ENCODE data around the gene RBM22.

Gene RBM22

DNA sequence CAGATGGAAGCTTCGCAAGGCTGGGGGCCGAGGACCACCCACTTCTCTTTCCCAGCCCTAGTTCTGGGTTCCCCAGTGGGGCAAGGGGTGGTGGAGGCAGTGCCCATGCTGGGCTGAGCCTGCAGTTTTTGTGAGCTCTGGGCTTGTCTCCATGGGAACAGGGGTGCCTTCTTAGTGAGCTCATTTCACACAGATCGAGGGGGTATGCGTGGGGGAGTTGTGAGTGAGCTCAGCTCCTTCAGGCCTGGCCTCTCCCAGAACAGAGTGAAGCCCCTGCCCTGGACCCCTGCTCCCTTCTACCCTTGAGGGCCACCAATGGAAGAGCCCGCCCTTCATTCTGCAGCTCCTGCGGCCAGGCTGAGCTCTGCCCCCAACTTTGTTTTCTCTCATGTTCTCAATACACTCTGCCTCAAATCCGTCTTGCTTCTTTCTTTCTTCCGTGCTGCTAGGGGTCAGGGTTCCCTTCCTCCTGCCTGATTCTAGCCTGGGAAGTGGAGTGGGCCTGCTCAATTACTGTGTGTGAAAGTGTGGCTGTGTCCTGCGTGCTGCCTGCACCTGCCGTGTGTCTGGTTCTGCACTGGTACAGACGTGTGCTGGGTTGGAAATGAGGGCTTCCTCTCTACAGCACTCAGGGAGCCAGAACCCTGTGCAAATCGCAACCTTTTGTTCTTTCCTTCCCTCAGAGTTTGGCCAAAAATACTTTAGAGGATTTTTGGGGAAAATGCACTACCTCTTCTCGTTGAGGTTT is 48.8 kb downstream of the RBM22 start:
- DNase-seq = no peak

DNA sequence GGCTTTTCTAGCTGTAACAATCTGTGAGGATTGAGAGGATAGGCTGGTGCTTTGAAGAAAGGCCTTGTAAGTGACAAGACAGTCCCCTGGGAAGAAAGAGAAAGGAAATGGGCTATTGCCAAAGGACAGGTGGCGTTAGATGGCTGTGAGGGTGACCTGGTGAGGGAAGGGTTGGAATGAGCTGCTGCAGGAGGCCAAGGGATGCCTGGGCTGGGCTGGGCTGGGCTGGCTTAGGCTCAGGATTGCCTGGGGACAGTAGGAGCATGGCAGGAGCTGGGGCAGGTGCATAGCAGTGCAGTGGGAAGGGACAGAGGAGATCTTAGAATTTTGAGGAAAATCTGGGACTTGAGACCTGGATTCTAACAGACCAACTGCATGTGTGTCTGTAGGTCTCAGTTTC is 49.5 kb downstream of the RBM22 start:
- DNase-seq = no peak

DNA sequence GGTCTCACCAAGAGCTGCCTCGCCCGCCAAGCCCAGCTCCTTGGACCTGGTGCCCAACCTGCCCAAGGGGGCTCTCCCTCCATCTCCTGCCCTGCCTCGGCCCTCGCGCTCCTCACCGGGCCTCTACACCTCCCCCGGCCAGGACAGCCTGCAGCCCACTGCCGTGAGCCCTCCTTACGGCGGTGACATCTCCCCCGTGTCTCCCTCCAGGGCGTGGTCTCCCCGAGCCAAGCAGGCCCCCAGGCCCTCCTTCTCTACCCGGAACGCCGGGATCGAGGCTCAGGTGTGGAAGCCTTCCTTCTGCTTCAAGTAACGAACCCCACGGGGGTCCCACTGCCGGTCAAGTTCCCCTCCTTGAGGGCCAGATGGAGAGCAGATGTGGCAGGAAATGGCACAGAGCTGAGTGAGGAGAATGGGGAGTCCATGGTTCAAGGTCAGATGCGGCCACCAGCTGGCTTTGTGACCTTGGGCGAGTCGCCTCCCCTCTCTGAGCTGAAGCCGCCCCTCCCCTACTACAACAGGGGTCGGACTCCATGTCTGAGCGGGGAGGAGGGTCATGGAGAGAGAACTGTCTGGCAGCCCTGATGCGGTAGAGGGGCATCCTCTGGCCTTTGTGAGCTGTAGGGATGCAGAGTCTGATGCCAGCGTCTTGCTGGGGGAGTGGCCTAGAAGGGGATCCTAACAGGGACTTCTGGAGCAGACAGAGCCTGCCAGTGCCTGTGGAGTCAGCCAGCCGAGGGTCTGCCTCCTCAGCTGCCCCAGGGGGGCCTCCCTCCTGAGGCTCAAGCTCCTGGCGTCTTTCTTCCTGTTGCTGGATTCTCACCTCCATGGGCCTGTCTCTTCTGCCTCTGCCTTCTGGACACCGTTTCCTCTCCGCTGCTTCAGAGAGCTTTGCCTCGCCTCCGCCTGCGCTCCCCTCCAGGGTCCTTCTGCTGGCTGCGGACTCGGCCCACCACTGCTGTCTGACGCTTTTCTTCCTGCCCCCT is 50.5 kb downstream of the RBM22 start:
- DNase-seq = no peak

DNA sequence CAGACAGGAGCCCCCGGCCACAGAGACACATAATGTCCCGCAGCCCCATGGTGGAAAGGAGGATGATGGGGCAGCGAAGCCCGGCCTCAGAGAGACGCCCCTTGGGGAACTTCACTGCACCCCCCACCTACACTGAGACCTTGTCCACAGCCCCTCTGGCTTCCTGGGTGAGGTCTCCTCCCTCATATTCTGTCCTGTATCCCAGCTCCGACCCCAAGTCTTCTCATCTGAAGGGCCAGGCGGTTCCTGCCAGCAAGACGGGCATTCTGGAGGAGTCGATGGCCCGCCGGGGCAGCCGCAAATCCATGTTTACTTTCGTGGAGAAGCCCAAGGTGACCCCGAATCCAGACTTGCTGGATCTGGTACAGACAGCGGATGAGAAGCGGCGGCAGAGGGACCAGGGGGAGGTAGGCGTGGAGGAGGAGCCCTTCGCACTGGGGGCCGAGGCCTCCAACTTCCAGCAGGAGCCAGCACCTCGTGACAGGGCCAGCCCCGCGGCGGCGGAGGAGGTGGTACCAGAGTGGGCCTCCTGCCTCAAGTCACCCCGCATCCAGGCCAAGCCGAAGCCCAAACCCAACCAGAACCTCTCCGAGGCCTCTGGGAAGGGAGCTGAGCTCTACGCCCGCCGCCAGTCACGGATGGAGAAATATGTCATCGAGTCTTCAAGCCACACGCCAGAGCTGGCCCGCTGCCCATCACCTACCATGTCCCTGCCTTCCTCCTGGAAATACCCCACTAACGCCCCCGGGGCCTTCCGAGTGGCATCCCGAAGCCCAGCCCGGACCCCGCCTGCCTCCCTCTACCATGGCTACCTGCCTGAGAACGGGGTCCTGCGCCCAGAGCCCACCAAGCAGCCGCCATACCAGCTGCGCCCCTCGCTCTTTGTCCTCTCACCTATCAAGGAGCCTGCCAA is 51.5 kb downstream of the RBM22 start:
- DNase-seq = no peak

DNA sequence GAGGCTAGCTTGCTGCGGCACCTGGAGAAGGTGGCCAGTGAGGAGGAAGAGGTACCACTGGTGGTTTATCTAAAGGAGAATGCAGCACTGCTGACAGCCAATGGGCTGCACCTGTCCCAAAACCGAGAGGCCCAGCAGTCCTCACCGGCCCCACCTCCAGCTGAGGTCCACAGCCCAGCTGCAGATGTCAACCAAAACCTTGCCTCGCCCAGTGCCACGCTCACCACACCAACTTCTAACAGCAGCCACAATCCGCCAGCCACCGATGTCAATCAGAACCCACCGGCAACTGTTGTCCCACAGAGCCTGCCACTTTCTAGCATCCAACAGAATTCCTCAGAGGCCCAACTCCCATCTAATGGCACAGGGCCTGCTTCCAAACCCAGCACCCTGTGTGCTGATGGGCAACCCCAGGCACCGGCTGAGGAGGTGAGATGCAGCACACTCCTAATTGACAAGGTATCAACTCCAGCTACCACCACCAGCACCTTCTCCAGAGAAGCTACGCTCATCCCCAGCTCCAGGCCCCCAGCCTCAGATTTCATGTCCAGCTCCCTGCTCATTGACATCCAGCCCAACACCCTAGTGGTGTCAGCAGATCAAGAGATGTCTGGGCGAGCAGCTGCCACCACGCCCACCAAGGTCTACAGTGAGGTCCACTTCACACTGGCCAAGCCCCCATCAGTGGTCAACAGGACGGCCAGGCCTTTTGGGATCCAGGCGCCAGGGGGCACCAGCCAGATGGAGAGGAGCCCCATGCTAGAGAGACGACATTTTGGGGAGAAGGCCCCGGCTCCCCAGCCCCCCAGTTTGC is 52.4 kb downstream of the RBM22 start:
- DNase-seq = no peak

DNA sequence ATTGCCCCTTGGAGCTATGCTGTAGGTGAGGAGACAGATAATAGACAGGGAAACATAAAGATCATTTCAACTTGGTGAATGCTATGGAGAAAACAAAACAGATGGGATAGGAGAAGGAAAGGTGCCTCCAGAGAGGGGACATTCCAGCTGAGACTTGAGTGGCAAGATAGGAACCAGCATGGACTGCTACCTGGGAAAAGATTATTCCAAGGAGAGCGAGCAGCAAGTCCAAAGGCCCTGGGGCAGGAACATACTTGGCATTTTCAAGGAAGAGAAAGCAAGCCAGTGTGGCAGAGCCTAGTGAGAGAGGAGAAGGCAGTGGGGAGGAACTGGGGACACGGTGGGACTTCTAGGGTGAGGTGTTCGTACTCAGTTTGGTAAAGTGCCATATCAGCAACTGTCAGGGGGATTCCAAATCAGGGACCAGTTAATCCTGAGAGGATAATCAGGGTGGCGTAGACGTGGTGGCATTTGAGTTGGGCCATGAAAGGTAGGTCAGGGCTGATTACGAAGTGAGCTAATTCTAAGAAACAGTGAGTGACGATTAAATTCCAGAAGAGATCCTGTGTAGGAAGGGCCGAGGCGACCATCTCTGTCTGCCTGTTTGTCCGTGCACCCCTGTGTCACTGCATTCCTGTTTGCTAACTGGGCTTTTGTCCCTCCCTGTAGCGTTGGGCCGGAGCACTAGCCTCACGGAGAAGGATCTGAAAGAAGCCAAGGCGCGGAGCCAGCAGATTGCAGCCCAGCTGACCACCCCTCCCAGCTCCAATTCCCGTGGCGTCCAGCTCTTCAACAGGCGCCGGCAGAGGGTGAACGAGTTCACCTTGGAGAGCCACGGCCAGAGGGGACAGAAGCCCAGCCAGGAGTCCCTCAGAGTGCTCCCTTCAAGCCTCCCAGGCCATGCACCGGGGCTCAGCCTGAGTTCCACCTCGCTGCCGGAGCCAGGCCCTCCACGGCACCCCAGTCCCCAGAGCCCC is 53.3 kb downstream of the RBM22 start:
- DNase-seq = no peak

DNA sequence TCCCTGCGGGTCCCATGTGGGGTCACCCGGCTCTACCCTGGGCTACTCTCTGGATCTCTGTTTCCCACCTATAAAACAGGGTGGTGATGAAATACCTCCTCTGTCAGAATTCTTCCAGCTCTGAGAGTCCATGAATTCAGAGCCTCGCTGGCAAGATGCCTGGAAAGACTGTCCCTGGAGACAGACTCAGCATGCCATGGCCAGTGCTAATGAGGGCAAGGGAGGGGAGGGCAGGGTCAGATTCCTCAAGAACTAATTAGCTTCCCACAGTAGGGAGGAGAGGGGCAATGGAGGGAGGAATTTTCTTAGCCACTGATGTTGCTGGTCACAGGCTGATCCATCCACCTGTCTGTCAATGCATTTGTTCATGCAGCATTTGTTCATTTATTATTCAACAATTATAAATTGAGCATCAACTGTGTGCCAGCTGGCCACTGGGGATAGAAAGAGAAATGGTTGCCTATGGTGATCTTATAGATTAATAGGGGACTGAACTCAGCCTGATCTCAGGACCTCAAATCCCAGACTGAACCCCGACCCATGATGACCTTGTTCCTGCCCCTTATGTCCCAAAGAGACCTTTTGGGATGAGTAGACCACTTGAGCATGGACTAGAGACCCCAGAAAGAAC is 55.7 kb downstream of the RBM22 start:
- DNase-seq = no peak

DNA sequence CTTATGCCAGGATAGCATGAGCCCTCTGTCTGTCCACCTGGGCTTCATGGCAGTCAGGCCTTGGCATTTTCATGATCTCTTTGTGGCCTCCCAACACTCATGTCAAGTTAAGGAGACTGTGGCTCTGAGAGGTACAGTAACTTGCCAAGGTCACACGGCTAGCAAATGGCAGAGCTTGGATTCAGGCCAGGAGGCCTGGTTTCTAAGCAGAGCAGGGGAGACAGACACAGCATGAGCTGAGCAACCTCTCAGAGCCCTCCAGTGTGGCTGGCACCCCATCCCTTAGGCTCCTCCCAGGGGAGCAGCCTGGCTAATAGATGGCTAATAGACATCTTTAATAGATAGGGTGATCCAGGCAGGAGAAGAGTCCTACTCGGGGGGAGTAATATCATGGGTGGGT is 56.3 kb downstream of the RBM22 start:
- no peak for DNase-seq

DNA sequence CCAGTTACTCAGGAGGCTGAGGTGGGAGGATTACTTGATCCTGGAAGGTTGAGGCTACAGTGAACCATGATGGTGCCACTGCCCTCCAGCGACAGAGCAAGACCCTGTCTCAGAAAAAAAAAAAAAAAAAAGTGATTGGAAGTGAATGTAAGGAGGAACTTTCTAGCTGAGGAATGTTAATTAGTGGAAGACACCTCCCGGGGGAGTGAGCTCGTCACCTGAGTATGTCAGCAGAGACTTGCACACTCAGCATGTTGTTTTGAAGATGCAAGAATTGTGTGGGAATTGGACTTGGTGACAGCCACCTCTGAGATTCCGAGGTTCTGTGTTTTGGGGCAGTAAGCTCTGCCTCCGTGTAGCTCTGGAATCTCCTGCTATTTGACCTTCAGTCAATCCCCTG is 56.8 kb downstream of the RBM22 start:
- DNase-seq = no peak

DNA sequence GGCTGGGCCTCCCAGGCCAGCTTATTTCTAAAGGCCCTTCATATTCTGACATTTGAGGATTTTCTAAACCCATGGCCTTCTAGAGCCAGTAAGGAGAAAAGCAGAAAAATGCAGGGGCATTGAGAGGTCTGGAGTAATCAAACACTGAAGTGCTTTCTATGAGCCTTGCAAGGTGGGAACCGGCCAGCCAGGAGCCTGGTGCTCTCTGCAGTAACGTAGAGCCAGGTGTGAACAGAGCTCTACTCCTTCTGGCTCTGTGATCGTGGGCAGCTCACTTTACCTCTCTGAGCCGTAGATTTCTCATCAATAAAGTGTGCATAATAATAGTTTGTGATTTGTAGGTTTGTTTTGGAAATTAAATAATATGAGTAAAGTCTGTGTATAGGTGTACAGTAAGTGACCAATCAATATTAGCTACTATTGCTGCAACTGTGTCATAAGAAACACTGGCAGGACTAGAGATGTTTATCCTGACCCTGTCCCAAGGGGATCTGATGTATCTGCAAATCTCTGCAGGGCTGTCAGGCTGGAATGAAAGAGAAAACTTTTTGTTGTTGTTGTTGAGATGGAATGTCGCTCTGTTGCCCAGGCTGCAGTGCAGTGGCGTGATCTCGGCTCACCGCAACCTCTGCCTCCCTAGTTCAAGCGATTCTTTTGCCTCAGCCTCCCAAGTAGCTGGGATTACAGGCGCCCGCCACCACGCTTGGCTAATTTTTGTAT is 57.7 kb downstream of the RBM22 start:
- DNase-seq = no peak

DNA sequence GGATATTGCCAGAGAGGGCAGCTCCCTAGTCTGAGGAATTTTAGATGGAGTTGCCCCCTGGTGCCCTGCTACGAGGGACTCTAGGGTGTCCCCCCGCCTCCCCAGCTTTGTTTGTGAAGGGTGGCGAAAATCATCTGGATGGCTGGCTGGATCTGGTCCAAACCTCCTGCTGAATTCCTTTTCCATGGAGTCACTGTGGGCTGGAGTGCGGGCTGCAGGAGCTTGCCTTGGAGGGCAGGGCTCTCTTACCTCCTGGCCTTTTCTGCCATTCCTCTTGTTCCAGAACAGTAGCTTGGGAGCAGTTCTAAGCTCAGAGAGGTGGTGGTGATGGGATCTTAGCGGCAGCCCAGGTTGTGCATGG is 58.3 kb downstream of the RBM22 start:
- no peak for DNase-seq

DNA sequence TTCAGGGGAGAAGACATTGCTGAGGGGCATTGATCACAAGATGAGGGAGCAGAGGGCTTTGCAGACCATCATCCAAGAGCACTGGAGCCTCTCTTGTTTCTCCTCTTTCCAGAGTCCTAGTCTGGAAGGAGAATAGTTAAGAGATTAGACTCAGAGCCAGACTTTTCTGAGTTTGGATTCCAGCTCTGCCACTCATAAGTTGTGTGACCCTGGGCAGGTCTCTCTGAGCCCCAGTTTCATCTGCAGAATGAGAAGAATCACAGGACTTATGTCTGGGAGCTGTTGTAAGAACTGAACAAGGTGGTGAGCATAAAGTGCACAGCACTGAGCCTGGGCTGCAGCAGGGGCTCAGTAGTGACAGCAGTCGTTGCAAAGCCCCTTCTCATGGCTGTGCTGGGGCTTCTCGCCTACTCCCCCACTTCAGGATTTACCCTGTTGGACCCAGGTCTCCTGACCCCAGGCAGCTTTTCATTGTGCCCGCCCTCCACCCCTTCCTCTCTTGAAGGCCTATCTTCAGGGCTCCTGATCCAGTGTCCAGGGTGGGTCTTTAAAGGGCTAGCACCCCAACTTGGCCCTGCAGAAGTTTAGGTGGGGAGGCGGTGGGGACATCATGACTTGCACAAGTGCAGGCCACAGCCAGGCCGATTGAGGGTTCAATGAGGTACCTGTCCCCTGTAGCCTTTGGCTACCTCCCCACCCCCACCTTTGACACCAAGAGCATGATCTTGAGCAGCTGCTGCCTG is 58.9 kb downstream of the RBM22 start:
- no peak for DNase-seq

DNA sequence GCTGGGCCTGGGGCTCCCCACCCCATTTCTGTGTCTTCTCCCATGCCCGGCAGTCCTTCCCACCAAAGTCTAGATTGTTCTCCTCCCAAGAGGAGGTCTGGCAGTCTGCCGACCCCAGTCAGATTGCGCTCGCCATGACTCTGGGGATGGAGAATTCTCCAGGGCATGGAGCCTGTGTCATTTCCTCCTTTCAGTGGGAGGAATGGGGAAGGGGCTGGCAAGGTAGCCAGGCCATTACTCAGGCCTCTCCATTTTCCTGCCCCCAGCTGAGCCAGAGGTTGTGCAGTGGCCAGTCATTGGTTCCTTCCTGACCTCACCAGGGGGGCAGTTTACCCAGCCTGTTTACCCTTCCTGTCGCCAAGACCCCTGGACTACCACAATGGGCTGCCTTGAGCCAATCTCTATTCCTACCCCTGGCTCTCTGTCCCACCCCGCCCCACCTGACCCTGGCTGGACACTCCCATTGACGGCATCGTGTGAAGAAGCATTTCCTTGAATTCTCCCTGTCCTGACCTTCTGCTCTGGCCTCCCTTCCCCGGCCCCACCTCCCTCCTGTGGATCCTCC is 59.8 kb downstream of the RBM22 start:
- DNase-seq = no peak

All from activated CD4-positive, alpha-beta T cell treated with anti-CD3 and anti-CD28 coated beads, Interleukin-2, amount 50 U/mL, for 4 hours (primary cell).